Lung microvascular endothelial cell (primary cell): ENCODE data around the gene MGAT2. TPM values are rescaled to one million over a fixed set of nuclear protein-coding genes. Genes with fewer than 3 reads are reported as not detected.

Source experiments
- DNase-seq, 2 donors: peaks; one replicate each; pipeline versions ENCODE4 v3.0.0 to v3.0.0-alpha.2; 2010; ENCODE audit warnings: low read depth in 2 of 2
- total RNA-seq: library from RNA; depleted of rRNA; stranded (reverse); fragments of >200 nt; gene quantifications from 2 replicates; pipeline ENCODE4 v1.2.1, GENCODE V29; 2014

MGAT2 gene
- 53.0 and 69.0 TPM in 2 replicates for total RNA-seq

DNA sequence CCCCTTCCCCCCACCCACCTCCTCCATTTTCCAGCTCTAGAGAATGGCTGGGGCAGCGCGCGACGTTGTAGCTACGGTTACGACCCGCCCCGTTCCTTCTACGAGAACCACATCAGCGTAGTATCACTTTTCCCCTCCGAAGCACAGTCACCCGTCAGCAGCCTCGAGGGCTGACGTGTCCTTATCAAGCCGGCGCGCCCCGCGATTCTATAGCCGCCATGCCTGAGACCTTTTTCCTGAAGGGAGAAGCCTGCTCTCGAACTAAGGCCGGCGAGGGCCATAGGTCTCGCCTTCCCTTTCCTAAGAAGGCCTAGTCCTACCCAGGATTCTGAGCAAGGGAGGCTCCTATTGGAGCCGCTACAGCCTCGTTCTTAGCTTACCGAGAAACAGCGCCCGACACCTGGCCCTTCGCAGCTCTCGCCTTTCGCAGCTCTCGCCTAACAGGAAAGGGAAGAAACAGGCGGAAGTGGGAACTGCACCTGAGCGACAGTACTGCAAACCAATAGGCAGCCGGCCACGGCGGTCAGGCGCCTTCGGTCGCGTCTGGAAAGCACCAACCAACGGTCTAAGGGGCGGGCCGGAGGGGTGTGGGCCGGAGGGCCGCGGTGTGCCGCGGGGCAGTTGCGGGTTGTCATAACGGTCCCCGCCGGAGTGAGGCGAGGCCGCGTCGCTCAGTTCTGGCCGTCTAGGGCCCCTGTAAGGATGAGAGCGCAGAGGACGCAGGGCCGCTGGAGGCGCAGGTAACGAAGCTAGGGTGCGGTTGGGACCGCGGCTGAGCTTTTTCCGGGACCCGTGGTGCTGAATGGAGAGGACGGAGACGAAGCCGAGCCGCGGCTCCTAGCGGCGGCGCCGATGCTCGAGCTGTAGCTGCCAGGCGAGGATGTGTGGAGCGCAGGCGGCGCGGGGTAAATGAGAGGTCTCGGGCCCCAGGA lies at the start of gene MGAT2, which contains the start of gene RPL36AL:
Gene MGAT2, plus strand, starts transcription at position 618 of the 932 bp plus-strand sequence. CDS start 470 bp downstream, outside the sequence.
Gene RPL36AL, minus strand, starts transcription at position 445 of the 932 bp plus-strand sequence. CDS start 1,522 bp downstream, outside the sequence.
- DNase-seq: peak; percentile 99

DNA sequence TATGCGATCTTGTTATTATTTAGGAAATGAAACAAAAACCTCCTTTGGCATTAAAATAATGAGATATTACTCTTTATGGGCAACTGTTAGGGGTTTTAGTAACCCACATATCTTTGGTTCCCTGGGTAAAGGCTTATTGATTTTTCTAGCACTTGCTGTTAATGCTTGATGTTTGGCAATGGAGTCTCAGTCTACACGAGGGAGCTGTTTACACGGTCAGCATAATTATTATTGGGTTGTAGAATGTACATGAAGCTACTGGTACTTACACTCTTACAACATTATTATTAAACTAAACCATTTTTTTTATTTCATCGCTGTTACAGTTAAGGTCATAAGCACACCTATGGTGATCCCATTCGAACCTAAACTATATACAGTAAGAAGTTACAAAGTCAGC lies 46.6 kb upstream of the MGAT2 start:
- DNase-seq: no peak

DNA sequence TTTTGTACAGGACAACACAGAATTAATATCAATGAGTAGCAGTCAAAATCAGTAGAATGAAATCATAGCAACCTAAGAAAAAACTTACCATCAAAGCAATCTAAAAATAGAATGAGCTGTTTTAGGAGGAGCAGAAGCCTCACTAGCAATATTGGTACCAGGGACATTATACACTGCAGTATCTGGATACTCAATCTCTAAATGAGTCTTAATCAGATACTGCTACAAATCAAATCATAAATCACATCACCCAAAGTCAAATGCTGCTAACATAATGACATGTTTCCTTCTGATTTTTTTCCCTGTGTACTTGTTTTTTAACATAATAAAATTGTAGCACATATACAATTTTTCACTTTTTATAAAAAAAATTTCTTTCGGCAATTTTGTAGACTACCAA lies 42.5 kb upstream of the MGAT2 start:
- DNase-seq: no peak

DNA sequence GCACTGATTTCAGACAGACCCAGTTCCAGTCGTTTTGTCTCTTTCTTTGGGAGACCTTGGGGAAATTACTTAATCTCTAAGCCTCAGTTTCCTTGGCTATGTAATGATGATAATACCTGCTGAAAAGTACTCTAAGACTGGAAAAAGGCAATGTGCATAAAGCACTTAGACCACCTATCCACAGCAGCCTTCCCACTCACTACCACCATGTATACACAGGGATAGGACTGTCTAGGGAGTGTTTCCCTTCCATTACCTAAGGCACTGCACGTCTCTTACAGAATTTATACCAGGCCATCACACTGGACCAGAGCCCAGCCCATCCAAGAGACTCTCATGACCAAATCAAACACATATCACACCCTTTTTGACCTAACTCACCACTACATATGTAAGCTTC lies 40.8 kb upstream of the MGAT2 start:
- no peak for DNase-seq

DNA sequence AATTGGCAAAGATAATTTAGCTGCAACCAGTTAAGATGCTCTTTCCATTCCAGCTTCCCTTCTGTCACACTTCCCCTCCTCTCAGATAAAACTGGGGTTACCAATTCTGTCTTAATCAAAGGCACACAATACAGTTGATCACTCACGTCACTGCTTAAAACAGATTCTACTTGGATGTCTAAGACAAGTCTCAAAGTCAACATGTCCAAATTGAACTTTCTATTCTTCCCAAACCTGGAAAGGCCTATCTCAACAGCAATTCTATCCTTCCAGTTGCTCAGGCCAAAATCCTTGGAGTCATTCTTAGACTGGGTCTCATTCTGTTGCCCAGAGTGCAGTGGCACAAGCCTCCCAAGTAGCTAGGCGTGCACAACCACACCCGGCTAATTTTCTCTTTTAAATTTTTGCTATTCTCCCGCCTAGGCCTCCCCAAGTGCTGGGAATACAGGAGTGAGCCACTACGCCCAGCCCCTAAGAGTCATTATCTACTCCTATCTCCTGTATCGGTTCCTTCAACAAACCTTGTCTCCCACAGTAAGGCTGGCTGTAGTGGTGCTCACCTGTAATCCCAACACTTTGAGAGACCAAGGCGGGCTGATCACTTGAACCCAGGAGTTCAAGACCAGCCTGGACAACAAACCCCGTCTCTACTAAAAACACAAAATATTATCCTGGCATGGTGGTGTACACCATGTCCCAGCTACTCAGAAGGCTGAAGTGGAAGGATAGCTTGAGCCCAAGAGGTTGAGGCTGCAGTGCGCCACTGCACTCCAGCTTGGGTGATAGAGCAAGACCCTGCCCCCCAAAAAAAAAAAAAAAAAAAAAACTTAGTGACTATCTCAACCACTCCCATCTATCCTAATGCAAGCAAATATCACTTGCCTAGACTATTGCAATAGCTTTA lies 39.1 kb upstream of the MGAT2 start:
- DNase-seq: no peak

DNA sequence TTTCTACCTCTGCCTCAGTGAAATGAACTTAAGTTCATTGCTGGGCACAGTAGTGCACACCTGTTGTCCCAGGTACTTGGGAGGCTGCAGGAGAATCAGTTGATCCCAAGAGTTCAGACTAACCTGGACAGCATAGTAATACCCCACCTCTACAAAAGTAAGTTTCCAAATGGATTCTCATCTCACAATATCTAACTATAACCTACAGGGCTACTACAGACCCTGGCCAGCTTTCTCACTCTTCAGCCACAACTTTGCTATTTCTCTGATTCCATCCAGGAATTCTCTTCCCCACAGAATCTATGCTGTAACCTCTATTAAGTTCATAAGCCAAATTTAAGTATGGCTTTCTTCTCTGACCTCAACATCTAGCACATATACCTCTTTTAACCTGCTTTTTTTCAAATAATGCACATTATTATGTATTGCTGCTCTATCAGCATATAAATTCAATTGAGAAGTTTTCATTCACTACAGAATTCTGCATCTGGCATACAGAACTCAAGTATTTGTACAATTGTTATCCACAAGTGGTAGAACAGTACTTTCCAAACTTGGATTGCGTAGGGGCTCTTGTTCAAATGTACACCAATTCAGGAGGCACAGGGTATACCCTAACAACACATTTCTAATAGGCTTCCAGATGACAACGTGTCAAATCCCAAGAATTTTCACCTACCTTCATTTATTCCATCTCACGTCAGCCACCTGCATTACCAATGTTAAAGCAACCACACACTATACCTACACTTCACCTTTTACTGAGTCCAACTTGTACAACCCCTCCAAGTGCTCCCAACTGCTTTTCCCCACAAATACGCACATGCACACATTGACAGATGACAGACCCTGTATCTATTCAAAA lies 38.3 kb upstream of the MGAT2 start:
- no peak for DNase-seq

DNA sequence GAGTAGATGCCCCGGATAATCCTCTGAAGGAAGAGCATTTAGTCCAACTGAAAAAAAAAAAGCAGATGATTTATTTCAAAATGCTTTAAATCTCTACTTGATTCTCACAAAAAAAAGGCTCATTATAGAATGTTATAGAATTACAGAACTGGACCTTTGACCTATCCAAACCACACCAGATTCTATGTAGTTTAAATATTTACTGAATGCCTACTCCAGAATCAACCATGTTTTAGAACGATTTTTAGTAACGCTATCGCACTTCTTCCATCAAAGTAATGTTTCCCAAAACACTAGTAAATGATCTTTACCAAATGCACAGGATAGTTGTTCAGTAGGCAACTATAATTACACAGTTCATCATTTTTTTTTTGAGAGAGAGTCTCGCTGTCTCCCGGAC lies 37.0 kb upstream of the MGAT2 start:
- DNase-seq: no peak

DNA sequence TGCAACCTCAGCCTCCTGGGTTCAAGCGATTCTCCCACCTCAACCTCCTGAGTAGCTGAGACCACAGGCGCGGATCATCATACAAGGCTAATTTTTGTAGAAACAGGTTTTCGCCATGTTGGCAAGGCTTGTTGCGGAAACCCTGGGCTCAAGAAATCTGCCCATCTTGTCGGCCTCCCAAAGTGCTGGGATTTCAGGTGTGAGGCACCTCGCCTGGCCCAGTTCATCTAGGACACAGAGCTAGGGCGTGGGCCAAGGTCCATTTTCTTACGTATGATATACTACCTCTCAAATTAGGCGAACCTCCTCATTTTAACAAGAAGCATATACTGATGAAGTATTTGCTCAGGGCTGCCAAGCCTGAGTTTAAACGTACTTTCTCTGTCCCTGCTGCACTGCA lies 36.5 kb upstream of the MGAT2 start:
- no peak for DNase-seq

DNA sequence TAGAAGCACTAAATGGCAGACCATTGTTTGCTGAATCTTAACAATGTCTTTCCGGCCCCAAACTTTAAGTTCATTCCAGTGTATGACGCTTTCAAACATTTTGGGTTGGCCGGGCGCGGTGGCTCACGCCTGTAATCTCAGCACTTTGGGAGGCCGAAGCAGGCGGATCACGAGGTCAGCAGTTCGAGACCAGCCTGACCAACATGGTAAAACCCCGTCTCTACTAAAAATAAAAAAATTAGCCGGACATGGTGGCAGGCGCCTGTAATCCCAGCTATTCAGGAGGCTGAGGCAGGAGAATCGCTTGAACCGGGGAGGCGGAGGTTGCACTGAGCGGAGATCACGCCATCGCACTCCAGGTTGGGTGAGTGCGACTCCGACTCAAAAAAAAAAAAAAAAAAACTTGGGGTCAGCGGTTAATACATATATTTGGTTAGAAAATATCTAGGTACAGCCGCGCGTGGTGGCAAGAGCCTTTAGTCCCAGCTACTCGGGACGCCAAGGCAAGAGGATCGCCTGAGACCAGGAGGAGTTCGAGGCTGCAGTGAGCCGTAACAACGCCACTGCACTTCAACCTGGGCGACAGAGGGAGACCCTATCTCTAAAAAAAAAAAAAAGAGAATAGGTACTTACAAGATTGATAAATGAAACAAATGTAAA lies 35.5 kb upstream of the MGAT2 start:
- peak; percentile 17 to 23 for DNase-seq

DNA sequence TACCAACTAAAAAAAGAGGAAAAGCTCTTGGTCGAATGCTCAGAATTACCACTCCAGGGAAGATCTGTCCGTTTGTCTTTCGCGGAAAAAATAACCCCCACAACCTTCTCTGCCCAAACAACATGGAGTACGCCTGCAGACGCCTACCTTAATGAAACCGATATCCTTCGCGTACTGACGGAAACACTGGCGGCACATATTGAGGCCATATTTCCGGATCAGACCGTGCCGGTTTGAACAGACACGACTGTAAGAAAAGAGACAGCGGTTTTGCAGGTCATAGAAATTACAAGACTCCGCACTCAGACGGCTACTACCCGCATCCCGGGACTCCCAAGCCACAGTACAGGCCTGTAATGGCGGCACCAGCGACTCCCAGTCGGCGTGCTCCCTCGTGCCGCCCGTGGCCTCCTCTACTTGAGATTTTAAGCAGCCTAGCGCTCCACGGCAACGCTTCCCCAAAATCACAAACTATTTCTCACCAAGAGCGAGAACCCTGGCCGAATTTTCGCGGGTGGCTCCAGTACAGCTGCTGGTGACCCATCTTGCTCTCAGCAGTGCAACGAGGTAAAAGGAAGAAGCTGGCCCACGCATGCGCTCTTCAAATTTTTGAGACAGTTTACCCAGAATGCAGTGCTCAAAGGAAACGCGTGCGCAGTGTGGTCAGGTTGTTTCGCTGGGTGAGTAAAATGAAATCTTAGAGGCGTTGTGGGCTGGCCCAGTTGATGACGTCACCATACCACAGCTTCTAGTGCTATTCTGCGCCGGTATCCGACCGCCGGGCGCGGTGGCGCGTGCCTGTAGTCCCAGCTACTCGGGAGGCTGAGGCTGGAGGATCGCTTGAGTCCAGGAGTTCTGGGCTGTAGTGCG lies 34.6 kb upstream of the MGAT2 start, which contains the start of gene RPS29:
Gene RPS29, minus strand, starts transcription at position 578 of the 870 bp plus-strand sequence. Its CDS starts 34 bp downstream, at position 544.
- peak; percentile 99 to 100 for DNase-seq

DNA sequence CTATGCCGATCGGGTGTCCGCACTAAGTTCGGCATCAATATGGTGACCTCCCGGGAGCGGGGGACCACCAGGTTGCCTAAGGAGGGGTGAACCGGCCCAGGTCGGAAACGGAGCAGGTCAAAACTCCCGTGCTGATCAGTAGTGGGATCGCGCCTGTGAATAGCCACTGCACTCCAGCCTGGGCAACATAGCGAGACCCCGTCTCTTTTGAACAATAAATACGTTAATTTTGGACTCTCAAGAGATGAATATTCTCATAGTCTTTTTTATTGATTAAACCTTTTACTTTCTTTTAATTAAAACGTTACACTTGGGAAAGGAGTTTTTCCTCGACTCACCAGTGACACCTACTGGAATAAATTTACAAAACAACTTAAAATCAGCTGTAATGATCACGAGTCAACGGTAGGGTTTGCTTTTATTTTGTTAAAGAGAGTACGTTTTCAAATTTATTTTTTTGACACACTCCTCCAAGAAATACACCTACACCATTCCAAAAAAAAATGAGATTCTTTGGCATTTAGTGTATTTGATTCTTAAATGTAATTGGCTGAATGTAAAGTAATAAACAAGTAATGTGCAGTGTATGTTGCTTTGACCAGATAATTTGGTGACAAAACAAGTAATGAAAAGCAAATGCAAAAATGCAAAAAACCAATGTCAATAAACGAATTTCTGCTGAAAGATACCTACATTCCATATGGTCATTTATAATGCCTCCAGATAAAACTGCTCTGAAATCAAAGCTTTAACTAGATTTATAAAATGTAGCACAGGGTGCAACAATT lies 33.7 kb upstream of the MGAT2 start:
- DNase-seq: peak; percentile 77 to 82

DNA sequence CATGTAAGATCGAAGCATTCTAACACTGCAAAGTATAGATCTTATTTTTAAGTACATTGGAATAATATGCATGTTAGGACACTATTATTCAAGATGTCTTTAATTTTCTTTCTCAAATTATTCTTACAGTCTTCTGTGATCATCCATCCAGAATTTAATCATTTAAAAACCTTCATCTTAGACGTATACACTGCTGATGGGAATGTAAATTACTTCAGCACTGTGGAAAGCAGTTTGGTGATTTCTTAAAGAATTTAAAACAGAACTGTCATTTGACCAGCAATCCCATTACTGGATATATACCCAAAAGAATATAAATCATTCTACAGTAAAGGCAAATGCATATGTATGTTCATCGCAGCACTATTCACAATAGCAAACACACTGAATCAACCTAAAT lies 31.2 kb upstream of the MGAT2 start:
- no peak for DNase-seq

DNA sequence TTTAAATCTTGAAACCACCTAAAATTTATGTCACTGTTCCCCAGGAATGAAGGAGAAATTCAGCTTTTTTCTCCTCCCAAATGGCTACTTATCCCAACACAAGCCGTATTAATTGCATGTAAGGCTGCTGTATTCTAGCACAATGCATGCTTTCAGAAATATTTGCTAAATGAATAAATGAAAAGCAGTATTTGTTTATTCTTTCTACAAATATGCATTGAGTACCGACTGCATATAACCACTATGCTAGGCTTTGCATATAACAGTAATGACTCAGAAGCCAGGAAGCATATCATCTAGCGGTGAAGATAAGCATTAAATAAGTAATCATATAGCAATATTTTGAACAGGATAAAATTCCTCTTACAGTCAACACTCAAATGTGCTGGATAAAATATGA lies 27.6 kb upstream of the MGAT2 start:
- no peak for DNase-seq

DNA sequence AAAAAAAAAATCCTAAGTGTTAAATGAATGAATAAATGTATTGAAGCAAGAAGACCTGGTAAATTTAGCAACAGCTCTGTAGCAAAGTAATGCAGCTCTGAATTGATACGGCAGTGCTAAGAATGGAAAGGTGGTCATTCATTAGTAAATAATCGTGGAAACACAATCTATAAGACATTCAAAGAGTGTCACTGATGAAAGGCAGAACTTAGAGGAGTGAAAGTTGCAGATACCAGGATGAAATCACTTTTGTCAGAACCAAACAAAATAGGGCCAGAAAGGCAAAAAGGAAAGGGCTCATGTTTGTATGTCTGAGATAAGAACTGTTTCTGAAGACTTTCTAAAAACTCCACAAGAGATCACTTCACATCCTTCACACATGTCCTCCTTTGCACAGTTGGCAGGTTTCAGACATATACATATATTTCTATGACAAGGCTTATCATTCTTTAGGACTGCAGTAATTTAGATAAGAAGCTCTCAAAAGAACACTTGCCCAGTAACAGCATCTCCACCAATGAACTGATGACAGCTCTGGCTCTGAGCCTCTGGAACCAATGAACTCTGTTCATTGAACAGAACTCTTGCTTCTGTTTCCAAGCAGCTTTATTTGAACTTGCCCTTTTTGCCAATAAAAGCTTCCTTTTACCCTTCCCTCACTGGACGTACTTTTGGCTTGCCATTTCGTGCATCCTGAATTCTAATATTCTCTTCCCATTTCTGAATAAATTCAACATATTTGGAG lies 26.1 kb upstream of the MGAT2 start:
- peak; percentile 42 to 68 for DNase-seq

DNA sequence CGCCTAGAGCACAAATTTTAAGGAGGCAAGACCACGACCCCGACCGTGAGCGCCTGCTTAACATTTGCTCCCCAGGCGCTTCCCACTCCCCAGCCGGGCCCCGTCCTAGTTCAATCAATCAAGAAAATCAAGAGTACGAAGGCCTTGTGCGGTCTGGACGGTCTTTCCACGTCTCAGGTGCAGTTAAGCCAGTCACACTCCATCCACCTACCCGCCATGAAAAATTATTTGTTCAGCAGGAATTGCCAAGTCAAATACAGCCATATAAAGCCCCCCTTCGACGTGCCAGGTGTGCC lies 22.5 kb upstream of the MGAT2 start:
- DNase-seq: no peak

DNA sequence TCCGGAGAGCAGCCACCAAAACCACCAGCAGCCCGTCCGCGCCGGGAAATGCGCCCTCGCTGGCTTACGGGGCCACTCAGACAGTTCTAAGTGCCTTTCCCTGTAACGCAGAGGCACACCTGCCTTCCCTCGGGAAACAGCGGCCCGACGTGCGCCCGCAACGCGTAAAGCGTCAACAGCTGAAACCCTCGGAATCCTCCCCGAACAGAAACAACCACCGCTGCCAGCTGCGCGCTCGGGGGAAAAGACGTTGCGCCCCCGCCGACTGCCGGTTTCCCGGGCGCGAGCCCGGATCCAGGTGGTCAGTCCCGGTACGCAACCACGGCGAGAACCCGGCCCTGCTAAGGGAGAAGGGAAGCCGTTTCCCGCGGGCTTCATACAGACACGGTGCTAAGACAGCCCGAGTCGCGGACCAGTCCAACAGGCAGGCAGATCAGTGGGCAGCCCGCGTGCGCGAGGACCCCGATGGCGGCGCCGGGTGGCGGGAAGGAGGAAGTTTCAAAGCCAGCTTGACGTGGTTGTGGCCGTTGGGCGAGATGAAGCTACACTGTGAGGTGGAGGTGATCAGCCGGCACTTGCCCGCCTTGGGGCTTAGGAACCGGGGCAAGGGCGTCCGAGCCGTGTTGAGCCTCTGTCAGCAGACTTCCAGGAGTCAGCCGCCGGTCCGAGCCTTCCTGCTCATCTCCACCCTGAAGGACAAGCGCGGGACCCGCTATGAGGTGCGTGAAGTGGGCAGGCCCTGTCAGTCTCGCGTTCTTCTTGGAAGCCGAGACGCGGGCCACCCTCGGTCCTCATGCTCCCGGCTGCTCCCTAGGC lies 21.9 kb upstream of the MGAT2 start, which contains the start of gene LRR1:
Gene LRR1, plus strand, starts transcription at position 456 of the 816 bp plus-strand sequence. Its CDS starts 81 bp downstream, at position 537.
- DNase-seq: peak; percentile 85 to 90

DNA sequence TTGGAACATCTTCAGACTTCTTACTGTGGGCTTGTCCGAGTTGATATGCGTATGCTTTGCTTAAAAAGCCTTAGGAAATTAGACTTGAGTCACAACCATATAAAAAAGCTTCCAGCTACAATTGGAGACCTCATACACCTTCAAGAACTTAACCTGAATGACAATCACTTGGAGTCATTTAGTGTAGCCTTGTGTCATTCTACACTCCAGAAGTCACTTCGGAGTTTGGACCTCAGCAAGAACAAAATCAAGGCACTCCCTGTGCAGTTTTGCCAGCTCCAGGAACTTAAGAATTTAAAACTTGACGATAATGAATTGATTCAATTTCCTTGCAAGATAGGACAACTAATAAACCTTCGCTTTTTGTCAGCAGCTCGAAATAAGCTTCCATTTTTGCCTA lies 13.0 kb upstream of the MGAT2 start:
- no peak for DNase-seq
